PFSK-1 (cell line): ENCODE measurements around the gene CCNJL.

Experiments used
- POLR2AphosphoS5 ChIP-seq: IDR thresholded peaks from 2 replicates; pipeline ENCODE4 v1.6.1; 2012; ENCODE audit warnings: low read depth, mild to moderate bottlenecking, control low read depth, low read length, moderate library complexity
- TAF1 ChIP-seq: IDR thresholded peaks from 2 replicates; pipeline ENCODE4 v1.6.1; 2012; ENCODE audit warnings: low read length, control low read depth, borderline replicate concordance; ENCODE audit not compliant: insufficient read depth
- TF ChIP-seq, protein P1 (sequence below), 2 experiments: IDR thresholded peaks; 2 replicates each; pipeline versions ENCODE4 v1.6.1 to v1.8.0; 2011 to 2012; ENCODE audit warnings: low read depth in 2 of 2, low read length in 2 of 2, control low read depth in 1 of 2, inconsistent platforms in 1 of 2, mild to moderate bottlenecking in 1 of 2, moderate library complexity in 1 of 2; ENCODE audit not compliant: insufficient read depth in 1 of 2

DNA sequence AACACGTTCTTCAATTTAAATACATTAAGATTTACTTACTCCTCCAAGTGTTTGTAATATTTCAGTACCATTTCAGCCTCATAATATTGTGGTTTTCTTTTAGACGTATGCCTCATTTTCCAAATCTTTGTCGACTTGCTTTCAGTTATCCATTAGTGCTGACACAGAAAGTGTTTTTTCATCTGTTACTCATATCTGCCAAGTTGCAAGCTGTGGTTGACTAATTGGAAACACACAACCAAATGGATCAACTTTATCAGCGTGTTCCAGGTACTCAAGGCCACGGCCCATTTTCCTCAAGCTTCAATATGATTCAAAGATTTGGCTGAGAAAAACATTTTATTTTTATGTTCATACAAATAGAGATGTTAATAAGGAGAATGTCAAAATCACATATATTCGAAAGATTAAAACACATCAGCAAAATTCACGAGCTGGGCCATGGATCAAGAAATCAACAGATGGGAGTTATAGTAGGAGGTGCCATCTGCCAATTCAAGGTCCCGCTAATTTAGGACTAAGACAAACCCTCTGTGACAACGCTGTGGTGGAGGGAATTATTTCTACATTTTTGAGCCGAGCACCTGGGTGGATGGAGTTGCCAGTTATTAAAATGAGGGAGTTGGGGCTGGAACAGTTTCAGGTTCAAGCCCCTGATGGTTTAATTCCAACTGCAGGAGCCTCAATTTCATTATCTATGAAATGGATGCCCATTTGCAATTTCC, 27.2 kb upstream of the CCNJL start:
- TF ChIP-seq TAF1 (no peak), POLR2AphosphoS5 (no peak)
- TF ChIP-seq, protein P1, sequence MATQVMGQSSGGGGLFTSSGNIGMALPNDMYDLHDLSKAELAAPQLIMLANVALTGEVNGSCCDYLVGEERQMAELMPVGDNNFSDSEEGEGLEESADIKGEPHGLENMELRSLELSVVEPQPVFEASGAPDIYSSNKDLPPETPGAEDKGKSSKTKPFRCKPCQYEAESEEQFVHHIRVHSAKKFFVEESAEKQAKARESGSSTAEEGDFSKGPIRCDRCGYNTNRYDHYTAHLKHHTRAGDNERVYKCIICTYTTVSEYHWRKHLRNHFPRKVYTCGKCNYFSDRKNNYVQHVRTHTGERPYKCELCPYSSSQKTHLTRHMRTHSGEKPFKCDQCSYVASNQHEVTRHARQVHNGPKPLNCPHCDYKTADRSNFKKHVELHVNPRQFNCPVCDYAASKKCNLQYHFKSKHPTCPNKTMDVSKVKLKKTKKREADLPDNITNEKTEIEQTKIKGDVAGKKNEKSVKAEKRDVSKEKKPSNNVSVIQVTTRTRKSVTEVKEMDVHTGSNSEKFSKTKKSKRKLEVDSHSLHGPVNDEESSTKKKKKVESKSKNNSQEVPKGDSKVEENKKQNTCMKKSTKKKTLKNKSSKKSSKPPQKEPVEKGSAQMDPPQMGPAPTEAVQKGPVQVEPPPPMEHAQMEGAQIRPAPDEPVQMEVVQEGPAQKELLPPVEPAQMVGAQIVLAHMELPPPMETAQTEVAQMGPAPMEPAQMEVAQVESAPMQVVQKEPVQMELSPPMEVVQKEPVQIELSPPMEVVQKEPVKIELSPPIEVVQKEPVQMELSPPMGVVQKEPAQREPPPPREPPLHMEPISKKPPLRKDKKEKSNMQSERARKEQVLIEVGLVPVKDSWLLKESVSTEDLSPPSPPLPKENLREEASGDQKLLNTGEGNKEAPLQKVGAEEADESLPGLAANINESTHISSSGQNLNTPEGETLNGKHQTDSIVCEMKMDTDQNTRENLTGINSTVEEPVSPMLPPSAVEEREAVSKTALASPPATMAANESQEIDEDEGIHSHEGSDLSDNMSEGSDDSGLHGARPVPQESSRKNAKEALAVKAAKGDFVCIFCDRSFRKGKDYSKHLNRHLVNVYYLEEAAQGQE (IDR thresholded peaks at IDR 0.05; ENCODE audit: insufficient read depth in 1 of 2, low read depth in 2 of 2, low read length in 2 of 2): no peak
